HG03469 (cell line): ENCODE measurements around the gene GPX6.
"Not testable (repeated sequence)": the region's sequence is repeated elsewhere in the genome, so short reads cannot be mapped to it uniquely, and the experiment has no call there.

Experiments
- ATAC-seq: cut with Tn5 transposase; IDR thresholded peaks from one replicate; pipeline ENCODE4 v1.9.1; 2021; ENCODE audit warnings: mild to moderate bottlenecking, moderate library complexity, moderate number of reproducible peaks; ENCODE audit not compliant: unreplicated experiment

Gene GPX6, protein sequence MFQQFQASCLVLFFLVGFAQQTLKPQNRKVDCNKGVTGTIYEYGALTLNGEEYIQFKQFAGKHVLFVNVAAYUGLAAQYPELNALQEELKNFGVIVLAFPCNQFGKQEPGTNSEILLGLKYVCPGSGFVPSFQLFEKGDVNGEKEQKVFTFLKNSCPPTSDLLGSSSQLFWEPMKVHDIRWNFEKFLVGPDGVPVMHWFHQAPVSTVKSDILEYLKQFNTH

GRCh38 chr6:28515676-28516075 lies at the start of gene GPX6:
Gene GPX6 (minus strand): TSS chr6:28515793. CDS start chr6:28515743, 50 bp downstream.
- ATAC-seq, result no peak

DNA sequence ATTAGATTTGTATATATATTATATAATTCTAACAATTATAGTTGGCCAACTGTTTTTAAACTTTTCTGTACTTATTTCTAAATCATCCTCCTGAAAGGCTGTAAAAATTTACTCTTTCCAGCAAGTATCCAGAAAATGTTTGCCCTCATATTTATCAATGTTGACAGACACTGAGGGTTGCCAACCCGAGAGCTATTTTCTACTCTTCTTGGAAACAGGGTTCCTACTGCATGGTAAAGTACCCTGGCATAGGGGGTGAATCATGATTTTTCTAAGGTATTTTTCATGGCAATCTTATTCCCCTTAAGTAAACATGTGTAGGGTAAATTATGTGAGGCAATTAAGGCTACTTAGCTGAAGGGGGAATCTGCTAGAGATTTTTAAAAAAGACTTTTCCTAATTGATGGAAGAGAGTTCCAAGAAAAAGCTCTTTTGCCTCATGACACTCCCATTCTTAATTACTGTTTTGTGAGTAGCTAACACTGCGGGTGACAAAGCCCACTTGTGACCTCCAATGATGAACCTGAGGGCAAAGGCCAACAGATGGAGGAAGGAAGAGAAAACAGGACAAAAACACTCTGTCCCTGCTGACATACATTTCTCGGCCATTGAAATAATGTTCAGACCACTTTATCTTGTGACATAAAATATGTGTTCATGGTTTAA lies 48.0 kb upstream of the GPX6 start:
- no peak for ATAC-seq

DNA sequence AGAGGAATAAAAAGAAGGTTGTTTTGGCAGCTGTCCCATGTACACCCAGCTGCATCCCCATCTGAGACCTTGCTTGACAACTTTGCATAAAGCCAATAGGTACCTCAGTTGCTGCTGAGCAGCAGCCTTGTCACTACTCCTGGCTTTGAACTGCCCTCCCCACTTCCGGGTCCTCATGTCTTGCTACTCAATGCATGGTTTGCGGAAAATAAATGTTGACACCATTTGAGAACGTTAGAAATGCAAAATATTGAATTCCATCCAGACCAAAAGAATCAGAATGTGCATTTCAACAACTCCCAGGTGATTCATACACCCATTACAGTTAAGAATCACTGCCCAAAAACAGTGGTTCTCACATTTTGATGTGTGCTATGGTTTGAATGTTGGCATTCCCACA lies 43.0 kb upstream of the GPX6 start:
- no peak for ATAC-seq

DNA sequence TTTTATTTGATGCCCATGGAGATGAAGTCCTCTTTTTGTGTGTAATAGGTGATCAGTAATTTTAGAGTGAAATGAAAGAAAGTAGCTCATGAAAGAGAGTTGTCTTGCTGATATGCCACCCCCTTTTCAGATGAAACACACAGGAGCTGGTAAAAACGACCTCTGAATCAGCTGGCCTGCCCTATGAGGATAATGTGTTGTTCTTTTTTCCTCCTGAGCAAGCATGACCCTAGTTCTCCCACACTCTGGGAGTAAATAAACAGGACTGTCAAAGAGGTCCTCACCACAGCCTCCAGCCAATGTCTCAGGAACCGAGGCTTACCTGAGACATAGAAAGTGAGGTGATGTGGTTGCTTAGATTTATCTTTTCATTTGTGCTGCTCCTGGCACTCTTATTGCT lies 39.5 kb upstream of the GPX6 start:
- ATAC-seq, result no peak

GRCh38 chr6:28553986-28554881 lies 38.6 kb upstream of the GPX6 start:
- ATAC-seq, result no peak

- ATAC-seq, result no peak
Measured at GRCh38 chr6:28553384-28553985, 37.9 kb upstream of the GPX6 start.

DNA sequence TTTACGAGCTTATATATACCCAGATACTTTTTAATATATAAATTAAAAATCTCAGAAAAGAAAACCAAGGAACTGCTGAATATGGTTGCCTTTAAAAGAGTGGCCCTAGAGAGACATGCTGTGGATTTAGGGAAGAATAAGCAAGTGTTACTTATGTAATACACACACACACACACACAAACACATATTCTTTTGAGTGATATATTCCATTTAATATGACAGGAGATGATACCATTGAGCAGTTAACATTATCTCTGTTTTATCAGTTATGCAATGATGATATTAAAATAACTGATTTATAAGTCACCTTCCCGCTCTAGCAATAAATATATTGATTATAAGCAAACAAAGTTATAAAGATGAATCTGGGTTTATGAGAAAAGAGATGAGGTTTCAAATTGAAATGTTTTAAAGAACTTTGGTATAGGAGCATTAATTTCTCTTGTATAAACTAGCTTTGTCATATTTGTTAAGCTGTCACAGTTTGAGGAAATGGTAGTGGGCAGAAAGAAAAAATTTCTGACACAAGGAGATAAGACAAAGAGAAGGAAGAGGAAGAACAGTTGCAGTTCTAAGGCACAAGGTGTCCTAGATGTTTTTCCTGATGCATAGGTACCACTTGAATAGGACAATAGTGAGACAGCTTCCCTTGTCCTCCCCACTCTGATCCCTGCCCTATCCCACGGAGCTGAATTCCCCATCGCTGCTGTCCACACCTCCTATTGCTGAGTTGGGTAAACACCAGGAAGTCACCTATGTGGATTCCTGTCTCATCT lies 36.5 kb upstream of the GPX6 start:
- no peak for ATAC-seq

DNA sequence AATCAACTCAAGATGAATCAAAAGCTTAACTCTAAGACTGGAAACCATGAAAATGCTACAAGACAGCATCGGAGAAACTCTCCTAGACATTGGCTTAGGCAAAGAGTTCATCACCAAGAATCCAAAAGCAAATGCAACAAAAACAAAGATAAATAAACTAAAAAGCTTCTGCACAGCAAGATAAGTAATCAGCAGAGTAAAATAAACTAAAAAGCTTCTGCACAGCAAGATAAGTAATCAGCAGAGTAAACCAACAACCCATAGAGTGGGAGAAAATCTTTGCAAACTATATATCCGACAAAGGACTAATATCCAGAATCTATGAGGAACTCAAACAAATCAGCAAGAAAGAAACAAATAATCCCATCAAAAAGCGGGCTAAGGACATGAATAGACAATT lies 31.4 kb upstream of the GPX6 start:
- not testable (repeated sequence) for ATAC-seq

GRCh38 chr6:28545955-28546354 lies 30.4 kb upstream of the GPX6 start:
- ATAC-seq, result no peak

GRCh38 chr6:28543651-28544610 lies 28.3 kb upstream of the GPX6 start:
- no peak for ATAC-seq

DNA sequence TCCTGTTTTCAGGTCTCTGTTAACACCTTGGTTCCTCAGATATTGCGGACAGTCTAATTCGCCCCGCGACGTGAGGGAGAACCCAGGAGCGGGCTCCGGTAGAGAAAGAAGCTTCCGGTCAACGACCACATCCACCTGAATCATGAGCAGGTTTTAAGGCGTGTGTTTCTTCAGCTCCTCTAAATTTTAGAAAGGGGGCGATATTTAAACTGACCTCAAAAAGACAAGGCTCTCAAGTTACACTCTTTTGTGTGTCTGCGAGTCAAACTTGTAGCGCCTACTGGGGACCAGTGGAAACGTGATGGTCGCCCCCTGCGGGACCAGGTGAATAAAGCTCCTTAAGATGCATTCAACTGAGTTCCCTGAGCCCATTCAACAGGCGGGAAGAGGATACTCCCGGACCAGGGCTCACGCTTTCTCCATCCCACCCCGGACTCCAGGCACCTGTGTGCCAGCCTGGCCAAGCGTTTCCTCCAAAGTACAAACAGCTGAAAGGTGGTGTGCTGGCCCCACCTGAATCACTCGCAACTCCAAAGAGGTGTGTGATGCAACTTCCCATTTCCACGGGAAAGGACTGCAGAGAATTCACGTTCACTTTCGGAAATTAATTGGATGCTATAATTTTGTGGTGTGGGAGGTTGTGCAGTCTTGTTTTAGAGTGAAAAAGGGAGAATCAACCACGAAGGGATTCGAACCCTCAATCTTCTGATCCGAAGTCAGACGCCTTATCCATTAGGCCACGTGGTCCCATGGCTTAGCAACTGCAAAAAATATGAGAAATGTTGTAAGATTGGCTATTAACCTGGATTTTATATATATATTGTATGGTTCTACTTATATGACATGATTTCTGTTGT lies 27.1 kb upstream of the GPX6 start:
- ATAC-seq, result peak; percentile 47

- ATAC-seq, result no peak
Measured at GRCh38 chr6:28541996-28542395, 26.4 kb upstream of the GPX6 start.

GRCh38 chr6:28537509-28538140 lies 22.0 kb upstream of the GPX6 start:
- no peak for ATAC-seq

GRCh38 chr6:28537065-28537464 lies 21.5 kb upstream of the GPX6 start:
- ATAC-seq, result no peak

DNA sequence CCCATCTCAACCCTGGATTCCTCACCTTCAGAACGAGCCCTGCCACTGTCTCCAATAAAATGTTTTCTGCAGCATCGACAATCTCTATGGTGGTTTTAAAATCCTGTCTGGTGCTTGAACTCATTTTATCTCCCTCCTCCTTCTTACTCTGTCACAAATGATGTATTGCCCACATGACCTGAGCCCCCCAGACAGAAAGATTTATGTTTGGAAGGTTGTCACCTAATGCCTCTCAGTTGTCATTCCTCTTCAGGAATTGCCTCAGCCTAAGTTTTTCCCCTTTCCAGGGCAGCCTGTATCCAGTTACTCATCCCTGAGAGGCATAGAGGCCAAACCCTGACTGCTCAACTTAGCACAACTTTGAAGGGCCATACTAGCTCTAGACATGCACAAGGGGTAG lies 19.3 kb upstream of the GPX6 start:
- no peak for ATAC-seq

DNA sequence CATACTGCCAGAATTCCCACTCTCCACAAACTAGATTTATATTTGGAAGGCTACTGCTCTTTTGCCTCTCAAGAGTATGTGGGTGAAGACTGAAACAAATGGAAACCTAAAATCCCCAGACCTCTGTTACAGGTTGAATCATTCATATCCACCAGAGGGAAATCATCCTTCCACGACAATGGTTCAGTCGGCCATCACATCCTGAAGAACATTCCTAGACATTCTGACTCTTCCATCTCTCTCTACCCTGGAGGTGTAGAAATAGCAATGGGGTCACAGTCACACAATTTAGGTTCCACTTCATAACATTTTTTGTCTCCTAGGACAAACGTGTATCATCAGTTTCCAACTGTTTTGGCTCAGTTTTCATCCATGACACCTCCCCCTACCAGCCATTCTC lies 18.7 kb upstream of the GPX6 start:
- ATAC-seq, result no peak

DNA sequence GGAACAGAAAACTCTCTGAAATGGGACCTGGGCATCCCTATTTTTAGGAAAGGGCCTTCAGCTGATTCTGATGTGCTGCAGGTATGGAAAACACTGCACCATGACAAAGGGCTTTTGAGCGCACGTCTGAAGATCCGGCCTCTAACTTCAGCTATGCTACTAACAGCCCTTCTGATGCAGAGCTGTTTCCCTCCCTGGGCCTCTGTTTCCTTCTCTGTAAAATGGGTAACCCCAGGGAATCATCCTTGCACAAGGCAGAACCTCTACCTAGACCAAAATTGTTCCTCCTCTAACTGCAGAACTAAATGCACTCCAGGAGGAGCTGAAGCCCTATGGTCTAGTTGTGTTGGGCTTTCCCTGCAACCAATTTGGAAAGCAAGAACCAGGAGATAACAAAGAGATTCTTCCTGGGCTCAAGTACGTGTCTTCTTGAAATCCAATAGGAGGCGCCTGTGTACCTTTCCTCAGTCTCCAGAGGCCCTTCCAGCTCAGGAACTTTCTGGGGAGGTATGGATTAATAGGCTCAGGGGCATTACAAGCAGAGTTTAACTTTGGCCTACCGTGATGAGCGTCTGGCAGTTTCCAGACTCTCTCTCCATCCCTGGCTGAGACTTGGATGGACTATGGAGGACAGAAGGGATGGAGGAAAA lies 16.0 kb upstream of the GPX6 start:
- no peak for ATAC-seq

DNA sequence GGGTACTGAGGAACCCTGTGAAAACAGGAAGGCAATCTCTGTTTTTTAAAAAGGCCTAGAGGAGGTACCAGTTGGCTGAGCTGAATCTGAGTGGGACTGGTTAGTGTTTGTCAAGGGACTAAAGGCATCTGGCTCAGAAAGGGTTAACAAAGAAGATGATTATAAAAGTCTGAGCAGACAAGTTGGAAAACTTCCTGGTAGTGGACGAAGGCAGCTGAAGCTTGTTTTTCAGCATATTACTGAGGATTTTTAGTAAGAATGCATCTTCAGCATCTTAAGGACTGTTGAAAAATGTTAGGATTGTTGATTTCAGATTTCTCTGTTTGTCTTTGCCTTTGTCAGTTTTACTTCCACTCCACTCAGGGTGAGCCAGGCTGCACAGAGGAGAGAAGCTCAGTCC lies 15.2 kb upstream of the GPX6 start:
- ATAC-seq, result no peak
